ENCODE data around the gene AMPH.

Gene AMPH

DNA sequence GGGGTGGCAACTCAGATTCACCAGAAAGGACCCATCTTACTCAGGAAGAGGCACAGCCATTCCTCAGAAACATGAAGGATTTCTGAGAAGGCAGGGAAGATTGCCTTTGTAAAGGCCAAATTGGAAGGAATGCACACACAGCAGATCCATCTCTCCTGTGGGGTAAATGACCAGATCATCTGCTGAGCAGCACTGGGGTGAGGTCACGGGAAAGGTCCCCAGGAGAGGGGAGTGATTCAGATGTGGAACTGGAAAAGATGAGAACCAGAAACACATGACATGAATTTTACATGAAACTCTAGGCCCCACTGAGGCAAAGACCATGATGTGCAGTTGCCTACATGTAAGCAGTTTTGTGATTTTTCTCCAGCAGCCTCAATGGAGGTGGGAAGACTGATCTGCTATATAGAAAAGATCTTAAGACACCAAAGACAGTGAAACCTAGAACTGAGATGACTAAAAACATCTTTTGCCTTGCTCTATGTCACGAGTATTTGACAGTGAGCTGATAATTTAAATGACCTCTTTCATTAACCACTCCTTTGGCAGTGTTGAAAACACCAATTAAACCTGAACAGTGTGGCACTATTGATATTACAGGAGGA, 91.6 kb downstream of the AMPH start:
- DNase-seq, result no peak

DNA sequence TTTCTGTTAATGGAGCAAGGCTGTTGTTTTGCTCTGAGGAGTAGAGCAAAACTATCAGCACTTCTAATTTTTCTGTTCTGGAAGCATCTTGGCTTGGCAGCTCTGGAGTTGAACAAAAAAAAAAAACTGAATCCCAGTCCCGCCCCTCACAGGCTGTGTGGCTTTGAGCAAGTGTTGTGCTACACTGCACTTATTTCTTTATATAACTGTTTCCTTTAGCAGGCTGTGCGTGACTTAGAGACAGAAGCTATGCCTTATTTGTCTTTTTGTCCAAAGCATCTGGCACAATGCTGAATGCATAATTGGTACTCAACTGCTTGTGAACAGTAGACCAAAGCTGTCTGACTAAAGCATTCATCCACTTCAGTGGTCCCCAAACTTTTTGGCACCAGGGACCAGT, 96.1 kb downstream of the AMPH start:
- no peak for DNase-seq

DNA sequence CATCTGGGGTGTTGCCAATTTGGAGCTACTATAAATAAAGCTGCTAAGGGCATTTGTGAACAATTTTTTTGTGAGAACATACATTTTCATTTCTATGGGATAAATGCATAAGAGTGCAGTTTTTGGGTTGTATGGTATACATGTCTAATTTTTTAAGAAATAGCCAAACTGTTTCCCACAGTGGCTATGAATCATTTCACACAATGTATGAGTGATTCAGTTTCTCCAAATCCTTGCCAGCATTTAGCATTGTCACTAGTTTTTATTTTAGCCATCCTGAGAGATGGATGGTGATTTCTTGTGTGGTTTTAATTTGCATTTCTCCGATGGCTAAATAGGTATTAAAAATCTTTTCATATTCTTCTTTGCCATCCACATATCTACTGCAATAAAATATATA, 105.3 kb downstream of the AMPH start:
- no peak for DNase-seq

DNA sequence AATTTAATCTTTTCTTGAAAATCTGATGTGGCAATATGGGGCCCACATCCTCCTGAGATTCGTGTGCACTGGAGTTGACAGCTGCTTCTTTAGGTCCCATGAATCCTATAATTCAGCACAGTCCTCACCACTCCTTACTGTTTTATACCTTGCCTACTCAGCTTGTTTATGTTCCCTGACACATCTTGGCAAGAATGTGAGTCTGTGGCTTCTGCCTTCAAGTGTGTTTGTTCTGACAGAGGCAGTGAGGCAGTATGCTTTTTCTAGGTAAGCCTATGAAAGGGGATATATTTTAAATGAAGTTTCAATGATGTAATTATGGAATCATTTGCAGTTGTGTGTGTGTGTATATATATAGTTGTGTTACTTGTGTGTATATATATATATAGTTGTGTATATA, 106.4 kb downstream of the AMPH start:
- peak; percentile 2 for DNase-seq

DNA sequence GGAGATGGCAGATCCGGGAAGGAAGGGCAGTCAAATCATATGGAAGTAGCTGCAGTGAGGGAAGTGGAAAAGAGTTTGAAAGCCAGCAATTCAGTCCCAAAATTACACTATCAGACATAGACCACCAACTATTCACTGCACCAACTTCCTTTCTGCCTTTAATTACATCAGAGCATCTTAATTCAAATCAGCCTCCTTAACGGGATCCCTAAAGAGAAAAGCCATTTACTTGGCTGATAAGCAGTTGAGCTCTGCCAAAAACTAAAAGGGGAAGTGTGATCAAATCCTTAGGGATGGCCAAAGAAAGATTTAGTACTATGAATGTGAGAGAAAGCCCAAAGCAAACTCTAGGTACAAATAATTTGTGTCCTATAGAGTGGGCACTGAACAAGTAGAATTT, 110.4 kb downstream of the AMPH start:
- no peak for DNase-seq

DNA sequence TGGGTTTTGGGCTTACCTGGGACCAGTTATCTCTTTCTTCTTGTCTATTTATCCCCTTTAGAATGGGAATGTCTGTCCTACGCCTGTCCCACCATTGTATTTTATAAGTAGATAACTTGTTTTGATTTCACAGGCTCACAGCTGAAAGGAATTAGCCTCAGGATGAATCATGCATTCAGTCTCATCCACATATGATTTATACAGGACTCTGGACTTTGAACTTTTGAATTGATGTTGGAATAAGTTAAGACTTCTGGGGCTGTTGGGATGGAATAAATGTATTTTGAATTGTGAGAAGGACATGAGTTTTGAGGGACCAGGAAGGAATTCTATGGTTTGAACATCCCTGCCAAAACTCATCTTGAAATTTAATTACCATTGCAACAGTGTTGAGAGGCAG, 112.6 kb downstream of the AMPH start:
- no peak for DNase-seq

DNA sequence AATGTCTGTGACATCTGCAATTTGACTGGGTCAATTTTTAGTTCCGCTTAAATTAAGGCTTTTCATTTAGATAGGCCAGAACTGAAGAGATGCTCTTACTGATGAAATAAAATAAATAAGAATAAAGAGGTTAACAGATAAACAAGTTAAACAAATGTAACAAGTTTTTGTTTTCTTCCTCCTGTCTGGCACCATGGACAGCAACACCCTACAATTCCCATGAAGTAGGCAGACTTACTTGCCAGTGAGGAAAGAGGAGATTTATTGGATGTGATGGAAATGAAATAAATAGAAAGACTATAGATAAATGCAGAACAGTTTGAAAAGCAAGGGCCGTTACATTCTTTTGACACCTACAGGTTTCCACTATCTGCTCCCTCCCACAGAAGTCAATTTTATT, 118.5 kb downstream of the AMPH start:
- no peak for DNase-seq

DNA sequence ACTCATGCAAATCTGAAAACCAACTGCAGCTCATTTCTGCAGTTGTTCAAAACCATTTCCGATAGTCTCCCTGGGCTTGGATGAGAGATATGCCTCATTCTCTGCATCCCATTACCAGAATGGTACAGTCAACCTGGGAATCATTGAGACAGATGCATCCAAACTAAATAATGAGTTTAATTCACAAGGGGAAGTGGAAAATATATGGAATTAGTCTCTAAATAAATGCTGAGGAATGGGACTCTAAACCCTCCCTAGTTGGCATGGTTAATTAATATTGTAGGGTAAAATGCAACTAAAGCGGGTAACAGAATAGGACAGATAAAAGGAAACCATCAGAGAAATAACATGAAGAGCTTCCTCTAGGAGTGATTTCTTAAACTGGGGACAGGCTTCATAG, 118.9 kb downstream of the AMPH start:
- no peak for DNase-seq

DNA sequence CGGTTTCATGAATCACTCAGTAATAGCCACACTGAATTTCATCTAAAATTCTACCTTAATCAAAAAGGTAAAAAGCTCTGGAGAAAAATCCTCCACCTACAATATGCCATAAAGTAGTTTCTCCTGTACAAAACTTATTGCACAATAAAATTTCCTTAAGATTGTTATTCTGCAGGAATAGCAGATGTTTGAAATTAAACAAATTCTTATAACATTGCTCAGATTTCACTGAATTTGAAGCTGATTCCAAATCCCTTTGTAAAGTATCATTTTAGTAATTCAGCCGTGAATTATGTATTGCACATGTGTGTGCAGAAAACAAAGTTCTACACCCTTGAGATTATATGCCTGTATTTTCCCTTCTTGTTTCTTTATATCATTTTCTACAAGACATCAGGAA, 123.8 kb downstream of the AMPH start:
- DNase-seq, result no peak

DNA sequence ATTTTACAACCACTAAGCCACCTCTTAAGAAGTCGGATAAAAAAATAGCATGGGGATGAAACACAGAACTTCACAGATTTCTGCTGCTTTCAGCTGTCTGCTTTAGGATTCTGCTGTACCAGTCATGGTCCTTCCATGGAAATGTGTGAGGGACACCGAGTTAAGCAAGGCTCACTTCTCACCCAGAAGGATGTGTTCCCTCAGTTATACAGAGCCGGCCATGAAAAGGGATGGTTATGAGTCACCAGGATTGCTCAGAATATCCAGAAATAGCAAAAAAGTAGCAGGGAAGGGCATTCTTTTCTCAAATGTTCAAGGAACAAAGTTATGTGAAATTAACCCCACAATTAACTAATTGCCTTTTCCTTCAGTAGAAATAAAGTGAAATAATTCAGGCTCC, 124.4 kb downstream of the AMPH start:
- no peak for DNase-seq

DNA sequence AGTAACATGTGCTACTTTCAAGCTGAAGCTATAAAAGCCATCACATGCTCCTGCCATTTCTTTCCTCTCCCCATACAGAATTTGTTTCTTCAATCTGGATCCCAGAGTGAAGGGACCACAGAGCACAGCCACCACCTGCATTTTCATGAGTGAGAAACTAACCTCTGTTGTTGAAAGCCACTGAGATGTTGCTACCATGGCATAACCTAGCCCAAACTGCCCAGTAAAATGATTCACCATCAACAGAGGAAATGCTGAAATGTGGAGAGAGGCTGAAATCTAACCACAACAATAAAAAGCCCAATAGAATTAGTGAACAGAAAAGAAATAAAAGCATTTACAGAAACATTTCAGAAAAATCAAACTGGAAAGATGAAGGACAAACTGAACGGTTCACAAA, 125.2 kb downstream of the AMPH start:
- DNase-seq, result no peak

DNA sequence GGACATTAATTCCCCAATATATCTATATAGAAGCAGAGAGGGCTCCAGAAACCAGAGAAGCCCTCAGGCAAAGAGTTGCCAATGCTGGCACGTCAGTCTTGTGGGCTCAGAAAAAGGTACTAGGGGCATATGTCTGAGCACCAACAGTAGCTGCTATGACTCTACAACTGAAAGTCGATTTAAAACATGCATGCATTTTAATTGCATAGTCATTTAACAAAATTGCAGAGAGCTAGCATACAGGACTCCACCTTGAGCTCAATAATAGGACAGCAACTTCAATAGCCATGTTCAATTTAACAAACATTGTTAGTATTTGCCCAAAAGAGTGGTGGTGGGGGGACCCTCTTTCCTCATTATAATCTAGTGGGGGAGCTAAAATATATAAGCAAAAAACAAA, 126.5 kb downstream of the AMPH start:
- DNase-seq, result no peak

DNA sequence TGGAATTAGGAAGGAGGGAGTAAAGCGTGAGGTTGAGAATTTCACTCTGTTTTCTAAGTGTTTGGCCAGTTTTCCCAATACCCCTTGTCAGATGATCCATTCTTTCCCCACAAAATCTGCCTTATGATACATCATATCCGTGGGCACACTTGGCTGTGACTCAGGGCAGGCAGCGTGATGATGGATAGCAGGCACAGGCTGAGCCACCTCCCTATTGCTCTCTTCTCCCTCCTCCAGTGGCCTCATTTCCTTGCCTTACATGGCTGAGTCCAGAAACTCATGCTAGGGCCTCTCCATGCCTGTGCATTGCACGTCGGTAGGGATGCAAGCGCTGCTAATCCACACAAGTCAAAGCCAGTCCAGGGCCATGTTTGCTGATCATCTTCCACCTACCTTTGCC, 128.3 kb downstream of the AMPH start:
- DNase-seq, result no peak

DNA sequence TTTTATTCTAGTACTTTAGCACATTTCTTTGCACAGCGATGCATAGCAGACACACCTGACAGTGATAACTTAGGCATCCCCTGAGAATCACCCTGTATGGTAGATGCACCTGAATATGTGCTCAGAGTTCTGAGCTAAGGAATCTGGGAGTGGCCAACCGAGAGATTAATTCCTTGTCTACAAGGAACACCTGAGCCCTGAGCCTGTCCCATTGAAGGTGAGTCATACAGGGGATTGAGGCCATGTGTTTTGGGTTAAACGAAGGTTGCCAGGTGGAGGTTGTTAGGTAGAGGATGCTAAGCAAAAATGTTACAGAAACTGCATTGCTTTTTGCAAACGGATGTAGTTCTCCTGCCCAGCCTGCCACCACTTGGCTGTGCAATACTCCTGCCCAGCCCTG, 128.9 kb downstream of the AMPH start:
- DNase-seq, result no peak

DNA sequence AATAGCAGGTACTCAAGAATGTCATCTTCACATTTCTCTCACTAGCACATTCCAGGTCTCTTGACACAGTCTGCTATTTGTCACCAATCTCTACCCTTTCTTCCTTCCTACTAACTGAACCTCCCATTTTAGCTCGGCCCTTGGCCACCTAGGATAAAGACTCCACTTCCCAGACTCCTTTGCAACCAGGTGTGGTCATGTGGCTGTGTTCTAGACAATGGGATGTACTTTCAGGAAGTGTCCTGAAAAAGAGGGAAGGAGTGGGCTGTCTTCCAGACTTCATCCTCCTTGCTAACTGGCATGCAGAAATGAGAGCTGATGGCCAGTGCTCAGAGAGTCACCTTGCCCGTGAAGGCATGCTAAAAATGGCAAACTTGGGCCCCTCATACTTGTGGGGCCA, 139.2 kb downstream of the AMPH start:
- DNase-seq, result no peak

DNA sequence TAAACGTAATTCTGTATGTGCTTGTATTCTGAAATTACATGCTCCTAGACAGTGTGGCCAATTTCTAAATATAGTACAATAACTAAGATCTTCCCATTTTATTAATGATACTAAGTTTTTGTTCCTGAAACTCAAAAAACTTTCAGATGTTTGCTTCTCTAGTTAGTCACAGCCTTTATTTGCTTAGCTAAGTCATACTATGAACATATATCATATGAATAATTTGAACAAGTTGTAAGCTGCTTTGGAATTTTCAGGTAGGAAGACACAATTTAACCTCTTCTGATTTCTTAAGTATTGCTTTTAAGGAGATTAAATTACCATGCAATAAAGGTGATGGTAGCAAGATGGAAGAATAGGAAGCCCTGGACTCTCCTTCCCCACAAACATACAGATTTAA, 148.7 kb downstream of the AMPH start:
- DNase-seq, result no peak

DNA sequence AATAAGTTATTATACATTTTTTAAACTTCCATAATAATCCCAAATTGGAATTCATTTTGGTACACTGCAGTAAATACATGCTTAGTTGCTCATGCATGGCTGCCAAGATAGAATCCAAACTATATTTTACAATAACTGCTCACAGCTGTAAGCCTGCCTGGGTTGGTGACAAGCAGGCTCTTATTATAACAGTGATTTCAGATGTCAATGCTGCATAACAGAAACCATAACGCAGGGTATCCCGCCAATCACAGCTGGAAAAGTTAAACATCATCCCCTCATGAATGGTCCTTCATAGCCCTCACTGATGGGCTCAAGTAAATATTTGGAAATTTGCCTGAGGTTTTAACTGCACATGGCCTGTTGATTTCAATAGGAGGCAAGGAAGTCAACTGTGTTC, 149.8 kb downstream of the AMPH start:
- DNase-seq, result peak; percentile 78

DNA sequence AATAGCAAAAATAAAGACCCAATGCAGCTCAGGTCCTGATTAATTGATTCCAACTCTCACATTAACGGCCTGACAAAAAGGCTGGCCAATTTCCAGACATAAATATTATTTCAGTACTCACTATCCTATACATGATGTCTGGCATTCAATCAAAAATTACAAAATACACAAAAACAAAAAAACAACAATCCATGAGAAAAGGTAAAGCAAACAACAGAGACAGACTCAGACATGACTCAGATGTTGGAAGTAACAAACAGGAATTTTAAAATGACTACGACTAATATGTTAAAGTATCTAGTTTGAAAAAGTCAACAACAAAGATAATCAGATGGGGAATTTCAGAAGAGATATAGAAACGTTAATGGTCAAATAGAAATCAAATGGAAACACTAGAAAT, 152.8 kb downstream of the AMPH start:
- DNase-seq, result no peak

DNA sequence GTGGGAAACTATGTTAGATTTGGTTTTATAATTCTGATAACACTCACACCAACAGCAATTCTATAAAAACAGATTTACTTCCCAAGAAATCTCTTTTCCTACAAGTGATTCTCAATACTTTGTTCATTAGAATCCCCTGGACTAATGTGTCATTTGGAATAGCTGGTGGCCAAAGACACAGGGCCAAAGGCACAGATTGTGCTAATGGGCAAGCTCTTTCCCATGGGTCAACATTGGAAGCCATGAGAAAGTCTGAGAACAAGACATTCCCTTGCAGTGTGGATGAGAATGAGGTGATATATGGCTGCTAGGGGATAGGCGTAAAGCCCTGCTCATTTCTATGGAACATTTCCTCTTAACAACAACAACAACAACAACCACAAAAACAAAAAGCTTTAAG, 153.8 kb downstream of the AMPH start:
- DNase-seq, result no peak

DNA sequence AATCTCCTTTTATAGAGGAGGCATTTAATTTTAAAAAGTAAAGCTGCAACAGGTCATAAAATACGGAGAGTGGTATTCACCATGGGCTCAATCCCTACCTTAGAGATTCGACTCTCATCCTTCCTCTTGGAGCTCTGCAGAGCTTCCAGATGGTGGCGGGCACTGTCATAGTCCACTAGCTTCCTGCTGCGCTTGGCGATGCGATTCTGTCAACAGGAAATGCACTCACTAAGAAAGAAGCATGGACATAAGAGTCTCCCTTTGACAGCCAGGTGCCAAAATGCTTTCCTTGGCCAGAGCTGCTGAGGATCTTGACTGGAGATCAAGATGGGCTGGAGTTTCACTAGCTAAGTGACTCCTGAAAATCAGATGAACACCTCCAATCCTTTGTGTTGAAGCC, 154.4 kb downstream of the AMPH start:
- peak; percentile 29 for DNase-seq

DNA sequence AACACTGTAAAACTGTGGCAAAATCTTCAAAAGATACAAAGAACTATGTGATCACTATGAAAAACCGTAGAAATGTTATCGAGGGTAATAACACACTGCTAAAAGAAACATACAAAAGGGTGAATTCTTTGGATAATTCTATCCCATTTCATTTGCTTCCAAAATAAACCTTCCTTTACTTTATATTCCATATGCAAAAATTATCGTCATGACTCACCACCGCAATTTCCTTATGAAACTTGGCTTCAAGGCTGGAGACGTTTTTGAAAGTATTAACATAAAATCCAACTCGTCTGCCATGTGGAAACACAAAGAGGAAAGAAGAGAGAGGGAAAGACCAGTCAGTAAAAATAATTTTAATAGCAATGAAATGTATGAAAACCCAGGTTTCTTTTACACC, 165.2 kb downstream of the AMPH start:
- DNase-seq, result no peak

DNA sequence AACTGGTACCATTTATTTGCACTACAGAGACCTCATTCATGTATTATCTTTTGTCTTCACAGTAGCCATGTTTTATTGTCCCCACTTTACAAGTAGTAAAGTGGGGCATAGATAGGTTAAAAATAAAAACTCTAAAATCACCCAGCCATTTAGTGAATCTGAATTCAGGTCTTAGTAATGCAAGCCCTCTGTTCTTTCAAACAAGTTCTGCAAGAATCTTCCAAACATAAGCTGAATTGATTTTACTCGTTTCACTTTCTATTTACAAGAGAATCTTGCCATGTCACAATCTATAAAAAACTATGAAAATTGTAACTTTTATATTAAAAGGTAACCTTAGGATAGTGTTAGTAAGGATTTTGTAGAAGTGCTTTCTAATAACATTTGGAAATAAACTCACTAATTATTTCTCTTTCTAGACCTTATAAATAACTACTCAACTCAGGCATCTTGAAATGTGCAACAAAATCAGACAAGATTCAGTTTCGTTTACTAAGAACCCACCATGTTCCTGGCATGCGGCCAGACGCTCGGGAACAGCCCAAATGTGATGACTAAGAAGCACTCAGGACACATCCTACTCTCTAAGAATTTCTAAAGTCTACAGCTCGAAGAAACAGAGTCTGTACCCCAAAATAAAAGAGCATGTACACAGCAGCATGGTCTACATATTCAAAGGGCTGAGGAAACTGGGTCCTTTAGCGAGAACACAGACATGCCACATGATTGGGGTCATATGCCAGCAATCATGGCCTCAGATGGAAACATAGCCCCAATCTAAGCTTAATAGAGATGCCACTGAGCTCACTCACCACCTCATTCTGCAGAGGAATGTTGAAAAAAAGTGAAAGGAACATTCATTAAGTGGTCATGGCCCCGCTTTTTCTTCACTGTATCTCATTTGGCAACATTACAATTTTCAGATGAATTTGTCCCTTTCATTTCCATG, 167.6 kb downstream of the AMPH start:
- peak; percentile 56 for DNase-seq

DNA sequence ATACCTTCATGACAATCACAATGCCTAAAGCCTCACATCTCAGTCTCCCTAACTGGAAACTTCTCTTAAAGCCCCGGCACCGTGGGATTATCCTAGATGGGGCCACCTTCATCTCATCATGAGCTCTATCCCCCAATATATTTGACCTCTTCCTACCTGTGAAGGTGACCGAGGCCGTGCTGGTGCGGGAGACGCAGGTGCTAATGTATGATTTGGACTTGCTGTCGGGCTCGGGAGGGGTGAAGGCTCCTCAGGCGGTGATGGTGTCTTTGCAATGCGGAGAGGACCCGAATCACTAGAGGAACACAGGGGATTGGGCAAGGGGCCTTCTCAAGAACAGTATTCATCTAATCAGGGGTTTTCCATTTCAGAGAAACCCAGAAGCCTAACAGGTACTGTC, 168.4 kb downstream of the AMPH start:
- DNase-seq, result no peak

DNA sequence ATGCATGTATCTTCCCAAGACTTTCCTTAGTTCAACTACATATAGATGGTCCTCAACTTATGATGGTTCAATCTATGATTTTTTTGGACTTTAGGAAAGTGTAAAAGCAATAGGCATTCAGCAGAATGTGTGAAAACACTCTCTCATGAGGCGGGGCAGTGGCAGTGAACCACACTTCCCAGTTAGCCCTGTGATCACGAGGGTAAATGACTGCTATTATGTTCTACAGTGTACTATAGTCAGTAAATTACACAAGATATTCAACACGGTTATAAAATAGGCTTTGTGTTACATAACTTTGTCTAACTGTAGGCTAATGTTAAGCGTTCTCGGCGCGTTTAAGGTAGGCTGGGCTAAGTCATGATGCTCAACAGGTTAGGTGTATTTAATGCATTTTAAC, 169.3 kb downstream of the AMPH start:
- DNase-seq, result no peak

DNA sequence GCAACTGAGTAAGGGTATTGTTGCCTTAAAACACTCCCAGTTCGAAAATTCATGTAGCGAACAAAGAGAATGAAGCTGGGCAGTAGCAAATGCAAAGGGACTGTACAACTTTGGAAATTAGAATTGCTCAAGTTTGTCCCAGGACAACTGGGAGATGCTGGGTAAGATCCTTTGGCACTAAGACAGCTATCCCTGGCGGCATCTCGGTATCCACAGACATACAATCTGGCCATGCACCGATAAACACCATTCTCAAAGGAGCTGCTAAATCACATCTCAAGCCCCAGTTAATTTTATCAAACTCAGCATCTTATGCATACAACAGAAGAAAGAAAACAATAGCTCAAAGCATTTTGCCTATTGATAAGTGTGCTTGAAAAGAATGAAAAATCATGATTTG, 177.3 kb downstream of the AMPH start:
- DNase-seq, result no peak
